ENCODE measurements around the gene MAGI1.

The MAGI1 gene

GRCh38 chr3:65685621-65686235, 353.0 kb downstream of the MAGI1 start:
- DNase-seq = no peak

- DNase-seq = no peak
Measured at GRCh38 chr3:65678516-65678915, 360.2 kb downstream of the MAGI1 start.

DNA sequence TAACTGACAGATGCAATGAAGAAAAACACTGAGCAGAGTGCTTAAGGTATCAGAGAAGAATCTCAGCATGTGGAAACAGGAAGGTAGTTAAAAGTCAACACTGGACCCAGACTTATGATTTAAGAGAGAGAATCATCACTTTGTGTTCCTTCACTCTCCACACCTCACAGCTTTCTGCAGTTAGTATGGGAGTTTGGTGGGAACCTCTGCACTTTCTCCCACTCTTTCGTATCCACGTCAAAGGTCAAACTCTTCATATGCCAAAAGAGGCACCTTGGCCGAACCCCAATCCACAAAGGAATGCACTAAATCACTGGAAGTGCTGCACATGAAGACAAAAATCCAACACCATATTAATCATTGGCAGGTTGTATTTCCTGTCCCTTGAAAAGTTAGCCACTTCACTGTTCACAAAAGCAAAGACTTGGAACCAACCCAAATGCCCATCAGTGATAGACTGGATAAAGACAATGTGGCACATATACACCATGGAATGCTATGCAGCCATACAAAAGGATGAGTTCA, 361.2 kb downstream of the MAGI1 start:
- DNase-seq = no peak

- DNase-seq = no peak
Measured at GRCh38 chr3:65676580-65676979, 362.1 kb downstream of the MAGI1 start.

DNA sequence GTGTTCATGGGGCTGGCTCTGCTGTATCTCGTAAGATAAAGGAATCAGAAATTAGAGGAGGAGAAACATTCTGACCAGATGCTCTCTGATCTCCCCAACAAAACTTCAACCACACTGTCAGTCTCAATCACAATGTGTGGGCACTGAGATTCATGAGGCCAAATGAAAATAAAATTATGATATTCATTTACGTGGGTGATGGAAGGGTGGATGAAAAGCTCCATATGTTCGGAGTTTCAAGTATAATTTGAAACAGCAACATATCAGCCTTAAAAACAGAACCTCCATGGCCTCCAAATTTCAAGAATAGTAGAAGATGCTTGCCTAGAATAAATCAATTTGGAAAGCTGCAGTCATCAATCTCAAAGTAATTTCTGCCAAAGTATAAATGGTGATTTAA, 363.7 kb downstream of the MAGI1 start:
- DNase-seq = no peak

DNA sequence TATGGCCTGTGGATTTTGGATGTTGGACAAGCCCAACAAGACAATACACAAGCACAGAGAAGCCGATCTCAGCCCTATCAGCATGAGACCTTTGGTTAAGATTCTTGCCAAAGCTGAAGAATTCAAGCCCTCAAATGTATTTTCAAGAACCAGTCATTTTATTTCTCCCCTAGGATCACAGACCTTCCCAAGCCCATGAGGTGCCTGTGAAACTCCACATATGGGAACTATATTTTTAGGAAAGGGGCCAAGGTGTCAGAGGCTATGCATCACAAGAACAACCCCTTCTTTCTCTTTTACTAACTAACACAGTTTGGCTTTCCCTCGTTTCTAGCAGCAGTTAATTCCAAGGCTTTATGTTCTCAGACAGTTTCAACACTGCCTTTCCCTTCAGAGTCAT, 364.5 kb downstream of the MAGI1 start:
- no peak for DNase-seq

- no peak for DNase-seq
Measured at GRCh38 chr3:65672871-65673815, 365.6 kb downstream of the MAGI1 start.

DNA sequence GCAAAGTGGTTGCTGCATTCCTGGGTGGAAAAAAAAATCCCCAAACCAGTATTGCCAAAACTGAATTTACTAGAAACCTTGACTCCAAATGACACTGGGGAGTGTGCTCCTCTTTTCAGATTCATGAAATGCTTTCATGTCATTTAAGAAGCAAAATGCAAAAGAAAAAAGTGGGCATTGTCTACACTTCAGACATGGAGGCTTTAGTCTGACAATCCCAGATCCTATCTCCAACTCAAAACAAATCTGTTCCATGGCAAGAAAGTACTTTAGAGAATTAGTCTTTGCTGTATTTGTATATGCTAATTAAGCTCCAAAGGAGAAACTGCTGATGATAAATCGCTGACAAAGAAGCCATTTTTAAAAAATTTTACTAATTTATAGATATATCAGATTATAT, 366.7 kb downstream of the MAGI1 start:
- no peak for DNase-seq

GRCh38 chr3:65671004-65671403, 367.7 kb downstream of the MAGI1 start:
- no peak for DNase-seq

GRCh38 chr3:65669163-65669875, 369.4 kb downstream of the MAGI1 start:
- DNase-seq = no peak

GRCh38 chr3:65667963-65668362, 370.8 kb downstream of the MAGI1 start:
- DNase-seq = no peak

DNA sequence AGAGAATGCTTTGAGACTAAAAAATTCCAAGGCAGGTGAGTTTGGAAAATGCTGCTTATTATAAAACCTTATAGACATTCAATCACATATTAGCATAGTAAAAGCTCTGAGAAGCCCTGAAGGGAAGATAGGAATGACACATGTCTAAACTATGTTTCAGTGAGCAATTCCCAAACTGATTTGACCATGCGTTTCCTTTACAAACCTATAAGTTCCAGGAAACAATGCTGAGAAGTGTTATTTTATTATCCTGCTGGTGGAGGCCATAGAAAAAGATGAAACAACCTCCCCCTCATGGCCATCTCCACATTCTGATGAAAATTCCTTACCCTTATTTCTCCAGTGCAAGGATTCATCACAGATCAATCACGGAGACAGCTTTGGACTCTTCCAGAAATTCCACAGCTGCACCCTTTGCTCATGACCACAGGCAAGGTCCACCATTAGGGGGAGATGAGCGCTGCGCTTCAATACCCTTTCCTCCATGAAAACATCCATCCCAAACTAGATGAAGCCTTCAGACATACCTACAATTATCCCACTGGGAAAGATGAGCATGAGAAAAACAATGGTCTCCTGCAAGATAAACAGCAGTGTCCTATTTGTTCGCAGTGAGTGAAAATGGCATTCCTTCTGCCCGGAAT, 372.1 kb downstream of the MAGI1 start:
- no peak for DNase-seq

- DNase-seq = no peak
Measured at GRCh38 chr3:65665915-65666314, 372.8 kb downstream of the MAGI1 start.

DNA sequence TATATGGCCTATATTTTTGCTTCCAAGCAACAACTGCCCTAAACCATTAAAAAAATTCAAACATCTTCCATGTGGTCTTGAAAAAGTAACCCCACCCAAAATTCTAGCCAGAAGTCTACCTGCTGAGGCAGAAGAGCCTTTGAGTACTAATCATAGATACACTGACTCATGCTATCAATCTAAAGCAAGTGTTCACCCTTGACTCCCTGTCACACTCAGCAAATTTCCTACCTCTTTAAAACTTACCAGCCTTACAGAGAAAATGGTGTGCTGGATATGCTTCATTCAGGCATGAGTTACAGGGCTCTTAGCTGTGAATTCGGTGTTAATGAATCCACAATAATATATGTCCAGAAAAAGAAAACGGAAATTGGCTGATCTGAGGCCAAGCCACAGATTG, 373.8 kb downstream of the MAGI1 start:
- DNase-seq = no peak

DNA sequence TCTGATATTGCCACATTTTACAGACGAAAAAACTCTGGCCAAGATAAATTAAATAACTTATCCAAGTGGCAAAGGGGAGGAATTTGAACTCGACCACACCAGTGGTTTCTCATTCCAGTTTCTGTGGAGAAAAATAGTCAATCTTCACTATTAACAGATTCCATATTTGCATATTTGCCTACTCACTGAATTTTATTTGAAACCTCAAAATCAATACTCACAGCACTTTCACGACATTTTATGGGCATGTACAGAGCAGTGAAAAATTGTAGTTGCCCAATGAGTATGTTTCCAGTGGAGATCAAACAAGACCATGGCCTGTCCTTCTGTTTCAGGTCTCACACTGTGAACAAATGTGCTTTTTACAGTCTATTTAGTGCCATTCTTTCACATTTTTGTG, 374.3 kb downstream of the MAGI1 start:
- no peak for DNase-seq

DNA sequence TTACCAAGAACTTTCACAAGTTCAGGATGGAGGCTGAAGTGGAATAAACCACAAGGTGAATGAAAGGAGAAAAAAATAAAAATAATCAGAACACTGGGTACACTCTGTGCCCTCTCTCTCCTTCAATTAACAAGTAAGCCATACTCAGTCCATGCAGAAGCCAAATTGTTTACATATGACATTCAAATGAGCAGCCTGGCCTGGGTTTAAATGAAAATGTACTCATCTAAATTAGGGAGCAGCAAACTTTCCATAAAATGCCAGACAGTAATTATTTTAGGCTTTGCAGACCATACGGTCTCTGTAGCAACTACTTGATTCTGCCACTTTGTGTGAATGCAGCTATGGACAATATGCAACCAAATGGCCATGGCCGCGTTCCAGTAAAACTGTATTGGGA, 376.6 kb downstream of the MAGI1 start:
- DNase-seq = no peak

DNA sequence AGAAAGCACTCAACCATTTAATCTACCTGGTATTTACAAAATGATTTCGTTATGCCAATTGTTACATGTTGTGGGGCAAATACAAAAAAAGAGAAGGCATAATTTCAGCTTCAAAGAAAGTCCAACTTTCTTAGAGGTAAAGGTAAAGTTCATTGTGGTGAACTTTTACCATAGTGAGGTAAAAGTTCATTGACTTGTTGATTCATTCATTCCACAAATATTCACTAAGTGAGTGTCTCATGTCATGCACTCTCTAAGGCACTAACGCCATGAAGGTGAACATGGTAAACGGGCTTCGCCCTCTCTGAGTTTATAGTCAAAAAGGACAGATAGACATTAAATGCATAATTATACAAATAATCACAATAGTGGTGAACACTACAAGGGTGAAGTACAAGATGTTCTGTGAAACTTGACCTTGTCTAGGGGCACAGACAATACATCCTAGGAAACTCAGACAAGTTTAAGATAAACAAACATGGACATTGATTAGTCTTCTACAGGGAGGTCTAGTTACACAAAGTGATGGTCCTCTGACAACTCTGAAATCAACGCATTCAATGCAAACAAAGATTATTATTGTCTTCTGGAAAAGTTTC, 378.6 kb downstream of the MAGI1 start:
- no peak for DNase-seq

DNA sequence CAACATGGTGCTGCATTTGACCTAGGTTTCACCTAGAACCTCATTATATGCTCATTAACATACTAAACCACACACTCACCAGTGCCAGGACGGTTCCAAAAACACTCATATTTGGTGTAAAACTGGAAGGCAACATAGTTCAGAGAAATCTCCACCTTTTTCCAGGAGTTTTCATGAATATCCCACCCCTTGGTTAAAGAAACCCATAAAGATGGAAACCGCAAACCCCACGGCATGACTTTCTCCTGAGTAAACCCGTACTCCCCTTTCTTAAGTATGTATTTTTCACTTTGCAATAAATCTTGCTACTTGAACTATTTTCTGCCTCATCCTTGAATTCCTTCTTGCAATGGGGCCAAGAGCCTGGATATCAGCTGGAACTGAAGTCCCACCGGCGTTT, 379.3 kb downstream of the MAGI1 start:
- DNase-seq = no peak

DNA sequence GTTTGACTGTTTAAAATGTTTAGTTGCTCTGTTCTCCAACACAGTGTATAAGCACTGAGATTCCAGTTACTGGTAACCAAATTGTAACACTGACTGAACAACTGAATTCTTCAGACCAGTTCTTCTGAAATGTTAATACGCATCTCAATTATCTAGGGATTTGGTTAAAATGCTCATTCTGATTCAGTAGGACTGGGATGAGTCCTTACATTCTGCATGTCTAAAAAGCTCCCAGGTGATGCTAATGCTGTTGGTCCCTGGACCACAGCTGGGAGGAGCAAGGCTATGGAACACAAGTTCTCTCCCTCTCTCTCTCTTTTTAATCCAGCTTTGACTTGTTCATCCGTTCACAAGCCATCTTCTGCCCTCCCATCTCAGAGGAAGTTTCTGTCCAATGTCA, 380.3 kb downstream of the MAGI1 start:
- DNase-seq = no peak

GRCh38 chr3:65655061-65655460, 383.7 kb downstream of the MAGI1 start:
- DNase-seq = no peak

- no peak for DNase-seq
Measured at GRCh38 chr3:65653731-65654130, 385.0 kb downstream of the MAGI1 start.

- no peak for DNase-seq
Measured at GRCh38 chr3:65650247-65650646, 388.5 kb downstream of the MAGI1 start.

GRCh38 chr3:65647369-65647768, 391.3 kb downstream of the MAGI1 start:
- no peak for DNase-seq

All from CD4-positive, alpha-beta T cell treated with Interleukin-17A for 4 hours (primary cell).